Stimulated activated CD4-positive, alpha-beta T cell treated with anti-CD3 and anti-CD28 coated beads, Interleukin-4, amount 100 ng/mL, for 24 hours (primary cell): Measurements from ENCODE around the gene MYOZ3.

Source experiments
- DNase-seq: peaks from one replicate; pipeline ENCODE4 v3.0.0-alpha.2; 2020

Gene MYOZ3

DNA sequence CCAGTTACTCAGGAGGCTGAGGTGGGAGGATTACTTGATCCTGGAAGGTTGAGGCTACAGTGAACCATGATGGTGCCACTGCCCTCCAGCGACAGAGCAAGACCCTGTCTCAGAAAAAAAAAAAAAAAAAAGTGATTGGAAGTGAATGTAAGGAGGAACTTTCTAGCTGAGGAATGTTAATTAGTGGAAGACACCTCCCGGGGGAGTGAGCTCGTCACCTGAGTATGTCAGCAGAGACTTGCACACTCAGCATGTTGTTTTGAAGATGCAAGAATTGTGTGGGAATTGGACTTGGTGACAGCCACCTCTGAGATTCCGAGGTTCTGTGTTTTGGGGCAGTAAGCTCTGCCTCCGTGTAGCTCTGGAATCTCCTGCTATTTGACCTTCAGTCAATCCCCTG lies 17.0 kb upstream of the MYOZ3 start:
- DNase-seq, result no peak

- no peak for DNase-seq
Observed at GRCh38 chr5:150644514-150644913, 16.5 kb upstream of the MYOZ3 start.

DNA sequence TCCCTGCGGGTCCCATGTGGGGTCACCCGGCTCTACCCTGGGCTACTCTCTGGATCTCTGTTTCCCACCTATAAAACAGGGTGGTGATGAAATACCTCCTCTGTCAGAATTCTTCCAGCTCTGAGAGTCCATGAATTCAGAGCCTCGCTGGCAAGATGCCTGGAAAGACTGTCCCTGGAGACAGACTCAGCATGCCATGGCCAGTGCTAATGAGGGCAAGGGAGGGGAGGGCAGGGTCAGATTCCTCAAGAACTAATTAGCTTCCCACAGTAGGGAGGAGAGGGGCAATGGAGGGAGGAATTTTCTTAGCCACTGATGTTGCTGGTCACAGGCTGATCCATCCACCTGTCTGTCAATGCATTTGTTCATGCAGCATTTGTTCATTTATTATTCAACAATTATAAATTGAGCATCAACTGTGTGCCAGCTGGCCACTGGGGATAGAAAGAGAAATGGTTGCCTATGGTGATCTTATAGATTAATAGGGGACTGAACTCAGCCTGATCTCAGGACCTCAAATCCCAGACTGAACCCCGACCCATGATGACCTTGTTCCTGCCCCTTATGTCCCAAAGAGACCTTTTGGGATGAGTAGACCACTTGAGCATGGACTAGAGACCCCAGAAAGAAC lies 15.9 kb upstream of the MYOZ3 start:
- no peak for DNase-seq

DNA sequence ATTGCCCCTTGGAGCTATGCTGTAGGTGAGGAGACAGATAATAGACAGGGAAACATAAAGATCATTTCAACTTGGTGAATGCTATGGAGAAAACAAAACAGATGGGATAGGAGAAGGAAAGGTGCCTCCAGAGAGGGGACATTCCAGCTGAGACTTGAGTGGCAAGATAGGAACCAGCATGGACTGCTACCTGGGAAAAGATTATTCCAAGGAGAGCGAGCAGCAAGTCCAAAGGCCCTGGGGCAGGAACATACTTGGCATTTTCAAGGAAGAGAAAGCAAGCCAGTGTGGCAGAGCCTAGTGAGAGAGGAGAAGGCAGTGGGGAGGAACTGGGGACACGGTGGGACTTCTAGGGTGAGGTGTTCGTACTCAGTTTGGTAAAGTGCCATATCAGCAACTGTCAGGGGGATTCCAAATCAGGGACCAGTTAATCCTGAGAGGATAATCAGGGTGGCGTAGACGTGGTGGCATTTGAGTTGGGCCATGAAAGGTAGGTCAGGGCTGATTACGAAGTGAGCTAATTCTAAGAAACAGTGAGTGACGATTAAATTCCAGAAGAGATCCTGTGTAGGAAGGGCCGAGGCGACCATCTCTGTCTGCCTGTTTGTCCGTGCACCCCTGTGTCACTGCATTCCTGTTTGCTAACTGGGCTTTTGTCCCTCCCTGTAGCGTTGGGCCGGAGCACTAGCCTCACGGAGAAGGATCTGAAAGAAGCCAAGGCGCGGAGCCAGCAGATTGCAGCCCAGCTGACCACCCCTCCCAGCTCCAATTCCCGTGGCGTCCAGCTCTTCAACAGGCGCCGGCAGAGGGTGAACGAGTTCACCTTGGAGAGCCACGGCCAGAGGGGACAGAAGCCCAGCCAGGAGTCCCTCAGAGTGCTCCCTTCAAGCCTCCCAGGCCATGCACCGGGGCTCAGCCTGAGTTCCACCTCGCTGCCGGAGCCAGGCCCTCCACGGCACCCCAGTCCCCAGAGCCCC lies 13.5 kb upstream of the MYOZ3 start:
- no peak for DNase-seq

DNA sequence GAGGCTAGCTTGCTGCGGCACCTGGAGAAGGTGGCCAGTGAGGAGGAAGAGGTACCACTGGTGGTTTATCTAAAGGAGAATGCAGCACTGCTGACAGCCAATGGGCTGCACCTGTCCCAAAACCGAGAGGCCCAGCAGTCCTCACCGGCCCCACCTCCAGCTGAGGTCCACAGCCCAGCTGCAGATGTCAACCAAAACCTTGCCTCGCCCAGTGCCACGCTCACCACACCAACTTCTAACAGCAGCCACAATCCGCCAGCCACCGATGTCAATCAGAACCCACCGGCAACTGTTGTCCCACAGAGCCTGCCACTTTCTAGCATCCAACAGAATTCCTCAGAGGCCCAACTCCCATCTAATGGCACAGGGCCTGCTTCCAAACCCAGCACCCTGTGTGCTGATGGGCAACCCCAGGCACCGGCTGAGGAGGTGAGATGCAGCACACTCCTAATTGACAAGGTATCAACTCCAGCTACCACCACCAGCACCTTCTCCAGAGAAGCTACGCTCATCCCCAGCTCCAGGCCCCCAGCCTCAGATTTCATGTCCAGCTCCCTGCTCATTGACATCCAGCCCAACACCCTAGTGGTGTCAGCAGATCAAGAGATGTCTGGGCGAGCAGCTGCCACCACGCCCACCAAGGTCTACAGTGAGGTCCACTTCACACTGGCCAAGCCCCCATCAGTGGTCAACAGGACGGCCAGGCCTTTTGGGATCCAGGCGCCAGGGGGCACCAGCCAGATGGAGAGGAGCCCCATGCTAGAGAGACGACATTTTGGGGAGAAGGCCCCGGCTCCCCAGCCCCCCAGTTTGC lies 12.6 kb upstream of the MYOZ3 start:
- no peak for DNase-seq

- no peak for DNase-seq
Observed at GRCh38 chr5:150649108-150650020, 11.7 kb upstream of the MYOZ3 start.

GRCh38 chr5:150650021-150651006 lies 10.7 kb upstream of the MYOZ3 start:
- no peak for DNase-seq

GRCh38 chr5:150651382-150651781 lies 9.7 kb upstream of the MYOZ3 start:
- DNase-seq, result no peak

DNA sequence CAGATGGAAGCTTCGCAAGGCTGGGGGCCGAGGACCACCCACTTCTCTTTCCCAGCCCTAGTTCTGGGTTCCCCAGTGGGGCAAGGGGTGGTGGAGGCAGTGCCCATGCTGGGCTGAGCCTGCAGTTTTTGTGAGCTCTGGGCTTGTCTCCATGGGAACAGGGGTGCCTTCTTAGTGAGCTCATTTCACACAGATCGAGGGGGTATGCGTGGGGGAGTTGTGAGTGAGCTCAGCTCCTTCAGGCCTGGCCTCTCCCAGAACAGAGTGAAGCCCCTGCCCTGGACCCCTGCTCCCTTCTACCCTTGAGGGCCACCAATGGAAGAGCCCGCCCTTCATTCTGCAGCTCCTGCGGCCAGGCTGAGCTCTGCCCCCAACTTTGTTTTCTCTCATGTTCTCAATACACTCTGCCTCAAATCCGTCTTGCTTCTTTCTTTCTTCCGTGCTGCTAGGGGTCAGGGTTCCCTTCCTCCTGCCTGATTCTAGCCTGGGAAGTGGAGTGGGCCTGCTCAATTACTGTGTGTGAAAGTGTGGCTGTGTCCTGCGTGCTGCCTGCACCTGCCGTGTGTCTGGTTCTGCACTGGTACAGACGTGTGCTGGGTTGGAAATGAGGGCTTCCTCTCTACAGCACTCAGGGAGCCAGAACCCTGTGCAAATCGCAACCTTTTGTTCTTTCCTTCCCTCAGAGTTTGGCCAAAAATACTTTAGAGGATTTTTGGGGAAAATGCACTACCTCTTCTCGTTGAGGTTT lies 9.0 kb upstream of the MYOZ3 start:
- no peak for DNase-seq

DNA sequence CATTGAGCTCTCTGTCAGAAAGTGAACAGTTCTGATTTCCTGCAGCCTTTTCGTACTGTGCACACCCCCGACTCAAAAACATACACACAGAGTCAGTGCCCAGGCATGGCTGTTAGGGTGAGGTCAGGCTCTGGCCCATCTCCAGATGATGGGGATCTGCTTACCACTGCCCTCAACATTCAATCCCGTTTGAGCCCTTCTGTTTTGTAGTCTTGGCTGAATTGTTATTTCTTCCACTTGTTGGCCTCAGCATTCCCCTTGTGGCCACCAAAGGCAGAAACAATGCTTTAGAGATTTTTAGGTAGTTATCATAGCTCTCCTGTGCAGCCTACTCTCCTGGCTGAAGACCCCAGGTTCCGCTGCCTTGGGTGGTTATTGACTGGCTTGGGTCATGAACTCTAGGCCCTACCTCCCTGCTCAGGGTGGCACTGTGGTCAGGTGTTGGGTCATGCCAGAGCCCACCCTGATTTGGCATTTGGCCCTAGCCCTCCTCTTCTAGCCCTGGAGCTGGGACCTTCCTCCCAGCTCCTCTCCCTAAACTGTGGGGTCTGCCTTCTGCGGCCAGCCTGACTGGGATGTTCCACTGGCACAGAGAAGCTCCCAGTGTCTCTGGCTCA lies 7.8 kb upstream of the MYOZ3 start:
- DNase-seq, result no peak

GRCh38 chr5:150653762-150654556 lies 7.1 kb upstream of the MYOZ3 start:
- no peak for DNase-seq

GRCh38 chr5:150655221-150655620 lies 5.8 kb upstream of the MYOZ3 start:
- no peak for DNase-seq

GRCh38 chr5:150656191-150657132 lies 4.6 kb upstream of the MYOZ3 start:
- DNase-seq, result peak; percentile 62

- DNase-seq, result no peak
Observed at GRCh38 chr5:150658121-150658520, 2.9 kb upstream of the MYOZ3 start.

GRCh38 chr5:150658699-150659265 lies 2.3 kb upstream of the MYOZ3 start:
- no peak for DNase-seq

DNA sequence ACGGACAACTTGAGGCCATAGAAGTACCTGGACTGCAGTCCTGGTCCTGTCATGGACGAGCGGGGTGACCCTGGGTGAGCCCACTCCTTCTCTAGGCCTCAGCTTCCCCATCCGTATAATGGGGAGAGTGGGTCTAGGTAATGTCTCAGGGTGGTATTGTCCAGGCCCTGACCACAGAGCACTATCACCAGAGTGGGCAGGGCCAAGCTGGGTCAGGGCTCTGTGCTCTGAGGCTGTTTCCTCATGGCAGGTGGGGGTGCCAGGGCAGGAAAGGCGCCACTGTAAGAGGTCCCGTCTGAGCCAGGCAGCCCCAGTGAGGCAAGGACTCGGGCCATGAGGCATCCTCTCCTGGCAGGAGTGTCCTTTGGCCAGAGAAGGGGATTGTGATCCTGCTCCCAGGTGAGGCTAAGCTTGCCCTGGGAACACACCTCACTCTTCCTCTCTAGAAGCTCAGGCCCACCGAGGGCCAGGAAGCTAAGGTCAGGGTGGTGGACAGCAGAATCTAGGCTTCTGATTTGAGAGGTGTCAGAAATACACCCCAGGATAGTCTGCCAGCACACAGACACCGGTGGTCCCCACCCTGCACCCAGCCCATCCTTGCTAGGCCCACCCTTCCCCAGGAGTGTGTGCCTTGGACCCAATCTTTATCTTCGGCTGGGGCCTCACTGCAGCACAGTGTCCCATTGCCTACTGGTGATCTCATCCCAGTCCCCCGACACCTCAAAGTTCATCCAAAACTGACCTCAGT lies 1.5 kb upstream of the MYOZ3 start:
- no peak for DNase-seq
